ENCODE measurements around the gene DENND4C. TPM values are rescaled to one million over a fixed set of nuclear protein-coding genes. Genes with fewer than 3 reads are reported as not detected.

DENND4C gene
- total and polyA plus RNA-seq, 10 donors, result 3.7 to 106 (median 48.7) TPM

GRCh38 chr9:19209188-19209587 lies 21.3 kb upstream of the DENND4C start:
- no peaks in the 10 kb centered on the region for H3K4me1 ChIP-seq
- no peak for DNase-seq
- H3K4me3 ChIP-seq, result no peak overlapping the region
- H3K36me3 ChIP-seq, result no peaks in the 10 kb centered on the region
- no peak overlapping the region for H3K27ac ChIP-seq
- no peaks in the 10 kb centered on the region for H3K9me3 ChIP-seq
- TF ChIP-seq POLR2A (IDR thresholded peaks at IDR 0.05) (no peak), POLR2AphosphoS5 (IDR thresholded peaks at IDR 0.05) (no peak), CTCF (IDR thresholded peaks at IDR 0.05 in 8 of 11, conservative IDR thresholded peaks at IDR 0.05 in 3 of 11) (no peak)
- H3K27me3 ChIP-seq (replicated peaks in 1 of 7), result no peaks in the 10 kb centered on the region
- 62 to 87% (median 83%) methylated on average over 4 of the region's 4 CpGs for WGBS, 5 donors
- intact Hi-C loops (cut with DNase I; ENCODE audit: low total_unique reads), result no loop called here

GRCh38 chr9:19213823-19214222 lies 16.7 kb upstream of the DENND4C start:
- Histone ChIP-seq H3K36me3 (no peaks in the 10 kb centered on the region), H3K27me3 (replicated peaks in 1 of 7) (no peaks in the 10 kb centered on the region), H3K4me3 (no peak overlapping the region), H3K27ac (no peak overlapping the region), H3K4me1 (no peaks in the 10 kb centered on the region), H3K9me3 (no peaks in the 10 kb centered on the region)
- intact Hi-C loops (cut with DNase I; ENCODE audit: low total_unique reads), result no loop called here
- 94 to 99% (median 97%) methylated on average over 3 of the region's 3 CpGs for WGBS, 5 donors
- TF ChIP-seq CTCF (IDR thresholded peaks at IDR 0.05 in 8 of 11, conservative IDR thresholded peaks at IDR 0.05 in 3 of 11) (no peak), POLR2AphosphoS5 (IDR thresholded peaks at IDR 0.05) (no peak), POLR2A (IDR thresholded peaks at IDR 0.05) (no peak)
- DNase-seq, result no peak

- TF ChIP-seq POLR2AphosphoS5 (IDR thresholded peaks at IDR 0.05) (no peak), CTCF (IDR thresholded peaks at IDR 0.05 in 8 of 11, conservative IDR thresholded peaks at IDR 0.05 in 3 of 11) (no peak), POLR2A (IDR thresholded peaks at IDR 0.05) (no peak)
Observed at GRCh38 chr9:19216466-19216865, 14.0 kb upstream of the DENND4C start.

GRCh38 chr9:19221326-19221725 lies 9.2 kb upstream of the DENND4C start:
- no peaks in the 10 kb centered on the region for H3K4me1 ChIP-seq
- no peak for TF ChIP-seq POLR2A (IDR thresholded peaks at IDR 0.05)
- H3K27ac ChIP-seq, result no peak overlapping the region
- no peak for DNase-seq
- no peak overlapping the region for H3K4me3 ChIP-seq
- no peaks in the 10 kb centered on the region for H3K27me3 ChIP-seq (replicated peaks in 1 of 7)
- WGBS, 5 donors, result 84 to 94% (median 89%) methylated on average over 10 of the region's 10 CpGs
- intact Hi-C loops (cut with DNase I; ENCODE audit: low total_unique reads), result no loop called here
- H3K36me3 ChIP-seq, result no peaks in the 10 kb centered on the region
- H3K9me3 ChIP-seq, result no peaks in the 10 kb centered on the region

More at GRCh38 chr9:19216466-19216865, 14.0 kb upstream of the DENND4C start:
- Histone ChIP-seq H3K4me1 (no peaks in the 10 kb centered on the region), H3K9me3 (no peaks in the 10 kb centered on the region), H3K36me3 (no peaks in the 10 kb centered on the region), H3K27me3 (replicated peaks in 1 of 7) (no peaks in the 10 kb centered on the region), H3K4me3 (no peak overlapping the region), H3K27ac (no peak overlapping the region)
- no peak for DNase-seq
- 75 to 89% (median 83%) methylated on average over 2 of the region's 2 CpGs for WGBS, 5 donors
- intact Hi-C loops (cut with DNase I; ENCODE audit: low total_unique reads), result no loop called here

- no peak for DNase-seq
- Histone ChIP-seq H3K4me1 (no peaks in the 10 kb centered on the region), H3K27me3 (replicated peaks in 1 of 7) (no peaks in the 10 kb centered on the region), H3K4me3 (no peak overlapping the region), H3K27ac (no peak overlapping the region), H3K9me3 (no peaks in the 10 kb centered on the region), H3K36me3 (no peaks in the 10 kb centered on the region)
- WGBS, 5 donors, result 72 to 87% (median 79%) methylated on average over 4 of the region's 4 CpGs
- TF ChIP-seq CTCF (IDR thresholded peaks at IDR 0.05 in 8 of 11, conservative IDR thresholded peaks at IDR 0.05 in 3 of 11) (no peak), POLR2A (IDR thresholded peaks at IDR 0.05) (no peak), POLR2AphosphoS5 (IDR thresholded peaks at IDR 0.05) (no peak)
- intact Hi-C loops (cut with DNase I; ENCODE audit: low total_unique reads), result no loop called here
Observed at GRCh38 chr9:19223724-19224123, 6.8 kb upstream of the DENND4C start.
